CD4-positive, alpha-beta T cell (primary cell): ENCODE results near the gene GDF9. TPM values are rescaled to one million over a fixed set of nuclear protein-coding genes. Genes with fewer than 3 reads are reported as not detected.
A peak's percentile ranks its signal among the peaks of the same experiment; 100 is the strongest.

Experiments
- ATAC-seq: fragments of 200-7000 bp; cut with Tn5 transposase; one replicate; pipeline ENCODE4 v1.10.0; 2022; ENCODE audit warnings: mild to moderate bottlenecking; ENCODE audit not compliant: poor library complexity
- CTCF ChIA-PET: fragments of 350-600 bp; sonication (Branson Sonifier 250); formaldehyde crosslinking; loops from one replicate; lab custom pipeline; 2021; ENCODE audit warnings: antibody characterized with exemption, inconsistent platforms; lab: Charles Lee
- POLR2A ChIA-PET: fragments of 350-600 bp; sonication (Branson Sonifier 250); formaldehyde crosslinking; loops from one replicate; lab custom pipeline; 2021; ENCODE audit warnings: antibody characterized with exemption, inconsistent platforms; lab: Charles Lee
- DNase-seq, 14 experiments: peaks; one replicate each; pipeline ENCODE4 v3.0.0-alpha.2; 2013 to 2020; ENCODE audit warnings: mixed read lengths in 2 of 14
- H3K27ac ChIP-seq, 2 donors: one replicate each; pipeline versions ENCODE4 v1.5.1 to v1.7.0; 2013; ENCODE audit warnings: low read length in 2 of 2, low read depth in 1 of 2, mild to moderate bottlenecking in 1 of 2
- H3K27me3 ChIP-seq, 2 experiments: 1 replicate in 1 of 2; 2 replicates in 1 of 2; pipeline versions ENCODE4 v1.6.1 to v1.7.0; 2013; ENCODE audit warnings: low read length in 2 of 2, control low read depth in 1 of 2, mild to moderate bottlenecking in 1 of 2, moderate library complexity in 1 of 2; ENCODE audit not compliant: insufficient read depth in 2 of 2, control insufficient read depth in 1 of 2
- H3K36me3 ChIP-seq: one replicate; pipeline ENCODE4 v1.6.1; 2013; ENCODE audit warnings: low read length, control low read depth; ENCODE audit not compliant: insufficient read depth
- H3K4me1 ChIP-seq: one replicate; pipeline ENCODE4 v1.6.1; 2013; ENCODE audit warnings: low read length, control low read depth; ENCODE audit not compliant: insufficient read depth
- H3K4me3 ChIP-seq: one replicate; pipeline ENCODE4 v1.5.1; 2013; ENCODE audit warnings: mild to moderate bottlenecking, low read length, moderate library complexity
- H3K9me3 ChIP-seq, 2 experiments: 1 replicate in 1 of 2; 2 replicates in 1 of 2; pipeline versions ENCODE4 v1.6.1 to v1.7.0; 2013; ENCODE audit warnings: low read length in 2 of 2, mild to moderate bottlenecking in 2 of 2, control low read depth in 1 of 2, moderate library complexity in 1 of 2; ENCODE audit not compliant: control insufficient read depth in 1 of 2, insufficient read depth in 1 of 2
- H3K27ac Mint-ChIP-seq: one replicate; pipeline ENCODE4 v1.8.0; 2020; ENCODE audit warnings: mixed read lengths
- H3K27me3 Mint-ChIP-seq: one replicate; pipeline ENCODE4 v1.8.0; 2021; ENCODE audit warnings: mixed read lengths
- H3K36me3 Mint-ChIP-seq: one replicate; pipeline ENCODE4 v1.8.0; 2021; ENCODE audit warnings: low read depth, mixed read lengths
- H3K4me1 Mint-ChIP-seq: one replicate; pipeline ENCODE4 v1.8.0; 2021; ENCODE audit warnings: low read depth, mixed read lengths
- H3K4me3 Mint-ChIP-seq: one replicate; pipeline ENCODE4 v1.8.0; 2020; ENCODE audit warnings: mild to moderate bottlenecking, mixed read lengths
- H3K9me3 Mint-ChIP-seq: one replicate; pipeline ENCODE4 v1.8.0; 2020; ENCODE audit warnings: mixed read lengths
- intact Hi-C, 2 experiments: fragments of 100-400 bp; cut with DNase I in 1 of 2; cut with micrococcal nuclease in 1 of 2; formaldehyde crosslinking; loops; one replicate each; pipeline versions ENCODE4 v1.15.1 to v1.9.0; 2023 to 2025; cut with DNase I, micrococcal nuclease
- polyA plus RNA-seq, 2 donors: library from polyadenylated mRNA; unstranded; fragments of 120-200 nt; gene quantifications; one replicate each; pipeline ENCODE4 v1.2.1, GENCODE V29; 2013
- total RNA-seq, 174 experiments: library from RNA in 2 of 174; stranded (reverse) in 2 of 174; gene quantifications; one replicate each; pipeline ENCODE4 v1.2.3 and lab custom pipeline; 2021 to 2026
- TF ChIP-seq, protein P1 (sequence below): fragments of 200-600 bp; IDR thresholded peaks from one replicate; pipeline ENCODE4 v1.8.0; 2022; ENCODE audit warnings: antibody characterized with exemption, mild to moderate bottlenecking

The GDF9 gene, protein sequence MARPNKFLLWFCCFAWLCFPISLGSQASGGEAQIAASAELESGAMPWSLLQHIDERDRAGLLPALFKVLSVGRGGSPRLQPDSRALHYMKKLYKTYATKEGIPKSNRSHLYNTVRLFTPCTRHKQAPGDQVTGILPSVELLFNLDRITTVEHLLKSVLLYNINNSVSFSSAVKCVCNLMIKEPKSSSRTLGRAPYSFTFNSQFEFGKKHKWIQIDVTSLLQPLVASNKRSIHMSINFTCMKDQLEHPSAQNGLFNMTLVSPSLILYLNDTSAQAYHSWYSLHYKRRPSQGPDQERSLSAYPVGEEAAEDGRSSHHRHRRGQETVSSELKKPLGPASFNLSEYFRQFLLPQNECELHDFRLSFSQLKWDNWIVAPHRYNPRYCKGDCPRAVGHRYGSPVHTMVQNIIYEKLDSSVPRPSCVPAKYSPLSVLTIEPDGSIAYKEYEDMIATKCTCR
- total RNA-seq (1 to 10 TPM in 1 of 2 experiments, under 1 TPM in 1; 0.91 to 1.6 TPM), total RNA-seq (lab: John Stamatoyannopoulos, UW) (0.08 to 5.8 (median 1.1) reads per million in 172 experiments)
- polyA plus RNA-seq (2013, experiment 1 of 2), result 0.62 TPM
- 0.87 TPM for polyA plus RNA-seq (2013, experiment 2 of 2)

DNA sequence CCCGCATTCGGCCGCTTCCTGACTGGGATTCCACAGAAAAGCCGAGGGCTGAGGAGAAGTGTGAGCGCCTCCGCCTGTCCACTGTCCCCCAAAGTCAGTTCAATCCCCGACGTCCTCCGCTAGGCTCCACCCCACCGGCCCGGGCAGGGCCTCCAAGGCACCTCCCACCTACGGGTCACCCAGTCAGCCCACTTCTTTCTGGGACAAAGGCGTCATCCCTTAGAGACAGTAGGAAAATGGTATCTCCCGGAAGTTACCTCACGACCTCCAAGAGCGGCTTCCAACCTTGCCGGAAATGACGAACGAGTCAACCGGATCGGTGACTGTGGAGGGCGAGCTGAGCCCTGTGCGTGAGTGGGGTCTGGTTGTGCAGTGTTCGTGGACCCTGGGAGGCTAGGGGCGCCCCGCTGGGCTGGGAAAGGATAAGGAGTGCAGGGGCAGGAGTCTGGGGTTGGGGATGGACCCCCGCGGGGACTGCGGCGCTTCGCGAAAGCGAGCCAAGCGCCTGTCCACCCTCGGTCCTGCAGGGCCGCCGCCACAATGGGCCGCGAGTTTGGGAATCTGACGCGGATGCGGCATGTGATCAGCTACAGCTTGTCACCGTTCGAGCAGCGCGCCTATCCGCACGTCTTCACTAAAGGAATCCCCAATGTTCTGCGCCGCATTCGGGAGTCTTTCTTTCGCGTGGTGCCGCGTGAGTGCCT lies at the start of gene GDF9, which contains the start of gene UQCRQ:
TSS of gene GDF9 (minus strand) at position 128 of the 704 bp plus-strand sequence. CDS start 1,936 bp downstream, outside the sequence.
TSS of gene UQCRQ (plus strand) at position 301 of the 704 bp plus-strand sequence. CDS start at position 541, 240 bp downstream.
- Mint-ChIP-seq H3K36me3 (peaks cover 46% of the 10 kb centered on the region), H3K27me3 (no peaks in the 10 kb centered on the region), H3K4me3 (peak within 1 kb of the TSS; percentile 96), H3K4me1 (peaks cover 31% of the 10 kb centered on the region), H3K27ac (peak within 1 kb of the TSS; percentile 97), H3K9me3 (no peaks in the 10 kb centered on the region)
- no peaks in the 10 kb centered on the region for H3K9me3 ChIP-seq
- H3K36me3 ChIP-seq, result peaks cover 13% of the 10 kb centered on the region
- CTCF ChIA-PET, result interaction anchor here (0.6 to 3.3 kb wide), 3 partner anchors 17 to 178 kb away, joined by 3 to 11 read pairs (median 7); partner anchors contain the start of gene SHROOM1
- peaks cover 24% of the 10 kb centered on the region for H3K4me1 ChIP-seq
- H3K27ac ChIP-seq, result peak within 1 kb of the TSS; percentile 95 to 98
- H3K27me3 ChIP-seq, result no peaks in the 10 kb centered on the region
- peak within 1 kb of the TSS; percentile 95 for H3K4me3 ChIP-seq
- POLR2A ChIA-PET, result interaction anchor here (0.6 to 2.4 kb wide), 7 partner anchors 10 to 376 kb away, joined by 3 to 20 read pairs (median 4); partner anchors contain the start of genes AFF4, CCNI2, HSPA4 and IRF1
- intact Hi-C loops, result loop anchor here in 1 of 2 experiments (2.0 to 10.0 kb wide), 7 partner anchors 96 to 1361 kb away; partner anchors contain the start of genes AFF4, C5orf15, KIF3A and PPP2CA
- TF ChIP-seq, protein P1, sequence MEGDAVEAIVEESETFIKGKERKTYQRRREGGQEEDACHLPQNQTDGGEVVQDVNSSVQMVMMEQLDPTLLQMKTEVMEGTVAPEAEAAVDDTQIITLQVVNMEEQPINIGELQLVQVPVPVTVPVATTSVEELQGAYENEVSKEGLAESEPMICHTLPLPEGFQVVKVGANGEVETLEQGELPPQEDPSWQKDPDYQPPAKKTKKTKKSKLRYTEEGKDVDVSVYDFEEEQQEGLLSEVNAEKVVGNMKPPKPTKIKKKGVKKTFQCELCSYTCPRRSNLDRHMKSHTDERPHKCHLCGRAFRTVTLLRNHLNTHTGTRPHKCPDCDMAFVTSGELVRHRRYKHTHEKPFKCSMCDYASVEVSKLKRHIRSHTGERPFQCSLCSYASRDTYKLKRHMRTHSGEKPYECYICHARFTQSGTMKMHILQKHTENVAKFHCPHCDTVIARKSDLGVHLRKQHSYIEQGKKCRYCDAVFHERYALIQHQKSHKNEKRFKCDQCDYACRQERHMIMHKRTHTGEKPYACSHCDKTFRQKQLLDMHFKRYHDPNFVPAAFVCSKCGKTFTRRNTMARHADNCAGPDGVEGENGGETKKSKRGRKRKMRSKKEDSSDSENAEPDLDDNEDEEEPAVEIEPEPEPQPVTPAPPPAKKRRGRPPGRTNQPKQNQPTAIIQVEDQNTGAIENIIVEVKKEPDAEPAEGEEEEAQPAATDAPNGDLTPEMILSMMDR, result no peak
- peak; percentile 93 for ATAC-seq
- peak; percentile 75 to 99 (median 84) for DNase-seq

DNA sequence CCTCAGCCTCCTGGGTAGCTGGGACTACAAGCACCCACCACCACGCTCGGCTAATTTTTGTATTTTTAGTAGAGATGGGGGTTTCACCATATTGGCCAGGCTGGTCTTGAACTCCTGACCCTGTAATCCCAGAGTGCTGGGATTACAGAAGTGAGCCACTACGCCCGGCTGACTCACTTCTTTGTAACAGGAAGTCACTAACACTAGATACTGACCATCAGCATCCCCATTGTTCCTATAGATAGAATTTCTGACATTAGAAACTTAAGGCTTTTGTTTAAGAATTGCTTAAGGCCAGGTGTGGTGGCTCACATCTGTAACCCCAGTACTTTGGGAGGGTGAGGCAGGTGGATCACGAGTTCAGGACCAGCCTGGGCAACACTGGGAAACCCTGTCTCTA lies 49.4 kb upstream of the GDF9 start:
- peaks cover 19% of the 10 kb centered on the region for H3K4me1 Mint-ChIP-seq
- ChIA-PET POLR2A (no interaction called here), CTCF (no interaction called here)
- Histone ChIP-seq H3K27me3 (no peaks in the 10 kb centered on the region), H3K36me3 (peaks cover 42% of the 10 kb centered on the region), H3K4me1 (no peaks in the 10 kb centered on the region), H3K9me3 (no peaks in the 10 kb centered on the region), H3K27ac (no peak overlapping the region), H3K4me3 (no peak overlapping the region)
- intact Hi-C loops, result no loop called here
- peak in 1 of 14 experiments; percentile 22 for DNase-seq
- H3K9me3 Mint-ChIP-seq, result no peaks in the 10 kb centered on the region
- H3K27ac Mint-ChIP-seq, result no peak overlapping the region
- H3K36me3 Mint-ChIP-seq, result peaks cover 70% of the 10 kb centered on the region
- ATAC-seq, result no peak
- TF ChIP-seq, protein P1, result no peak
- no peak overlapping the region for H3K4me3 Mint-ChIP-seq
- H3K27me3 Mint-ChIP-seq, result no peaks in the 10 kb centered on the region

DNA sequence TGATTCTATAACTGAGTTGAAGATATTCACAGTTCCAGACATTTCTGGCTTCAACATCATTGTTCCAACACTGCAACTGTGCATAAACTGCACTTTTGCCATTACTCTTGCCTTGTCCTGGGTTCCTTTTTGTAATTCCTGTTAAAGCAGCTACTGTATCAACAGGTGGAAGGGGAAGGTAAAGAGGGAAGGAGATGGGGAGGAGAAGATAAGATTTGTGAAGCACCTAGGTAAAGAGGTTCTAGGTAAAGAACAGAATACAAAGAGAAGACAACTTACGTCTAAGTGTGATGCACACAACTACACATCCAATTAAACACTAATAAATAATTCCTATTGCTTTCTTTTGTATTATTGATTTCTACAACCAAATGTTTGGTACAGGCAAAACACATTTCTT lies 43.4 kb upstream of the GDF9 start:
- CTCF ChIA-PET, result no interaction called here
- intact Hi-C loops, result no loop called here
- Mint-ChIP-seq H3K36me3 (peaks cover 75% of the 10 kb centered on the region), H3K9me3 (no peaks in the 10 kb centered on the region), H3K4me1 (peaks cover 39% of the 10 kb centered on the region), H3K4me3 (no peak overlapping the region), H3K27me3 (no peaks in the 10 kb centered on the region), H3K27ac (no peak overlapping the region)
- TF ChIP-seq, protein P1, result no peak
- POLR2A ChIA-PET, result no interaction called here
- Histone ChIP-seq H3K27me3 (no peaks in the 10 kb centered on the region), H3K4me1 (no peaks in the 10 kb centered on the region), H3K9me3 (no peaks in the 10 kb centered on the region), H3K4me3 (no peak overlapping the region), H3K36me3 (peaks cover 23% of the 10 kb centered on the region), H3K27ac (no peak overlapping the region)
- ATAC-seq (no peak), DNase-seq (no peak)
